HepG2 (cell line): ENCODE results near the gene PWP2. TPM values are rescaled to one million over a fixed set of nuclear protein-coding genes. Genes with fewer than 3 reads are reported as not detected.
"Not testable (repeated sequence)": the region's sequence is repeated elsewhere in the genome, so short reads cannot be mapped to it uniquely, and the experiment has no call there.

Source experiments
- ATAC-seq: fragments of 200-7000 bp; cut with Tn5 transposase; 3 replicates; pipeline ENCODE4 v1.9.1; 2020; ENCODE audit warnings: mild to moderate bottlenecking, moderate library complexity
- BruUV-seq: library from RNA; stranded (reverse); fragments of 400-500 nt; replicated peaks from 2 replicates; lab custom pipeline; 2021; lab: Mats Ljungman, UMichigan
- CTCF ChIA-PET: fragments of 300-600 bp; formaldehyde crosslinking; extraction: SDS; loops from one replicate; lab custom pipeline; 2021; ENCODE audit warnings: low total read pairs, inconsistent platforms, low intra/inter-chr PET ratio; lab: Yijun Ruan, JAX
- POLR2A ChIA-PET: fragments of 350-600 bp; sonication (Branson Sonifier 250); formaldehyde crosslinking; loops from one replicate; lab custom pipeline; 2020; ENCODE audit warnings: antibody characterized with exemption, inconsistent platforms; lab: Yijun Ruan, JAX
- DNase-seq: peaks from one replicate; pipeline ENCODE4 v3.0.0-alpha.2; 2015; ENCODE audit warnings: low spot score
- FAIRE-seq: peaks from 3 replicates; lab custom pipeline; 2011; peaks lifted over from hg19 to GRCh38; lab: Jason Lieb, UNC
- H2AFZ ChIP-seq: one replicate; pipeline ENCODE4 v1.6.1; 2011; ENCODE audit warnings: low read length, inconsistent platforms
- H3K27ac ChIP-seq: fragments of 300-600 bp; 3 replicates; pipeline ENCODE4 v1.8.0; 2011; ENCODE audit warnings: mixed run types, mild to moderate bottlenecking, mixed read lengths, low read length, inconsistent platforms; ENCODE audit not compliant: insufficient read depth; ENCODE audit errors: extremely low read length
- H3K27me3 ChIP-seq, 2 experiments: fragments of 200-600 bp in 1 of 2; 2 replicates in 1 of 2; 3 replicates in 1 of 2; pipeline versions ENCODE4 v1.6.0 to v1.8.0; 2011; ENCODE audit warnings: low read length in 2 of 2, mild to moderate bottlenecking in 2 of 2, moderate library complexity in 2 of 2, inconsistent platforms in 1 of 2; ENCODE audit not compliant: insufficient read depth in 2 of 2, control insufficient read depth in 1 of 2
- H3K36me3 ChIP-seq, 2 experiments: fragments of 200-600 bp in 1 of 2; replicated peaks in 1 of 2; 2 replicates in 1 of 2; 3 replicates in 1 of 2; pipeline versions ENCODE4 v1.5.1 to v1.8.0; 2011; ENCODE audit warnings: low read length in 2 of 2, inconsistent platforms in 1 of 2; ENCODE audit not compliant: insufficient read depth in 2 of 2, control insufficient read depth in 1 of 2
- H3K4me1 ChIP-seq: 2 replicates; pipeline ENCODE4 v1.5.1; 2012; ENCODE audit warnings: low read length, inconsistent platforms; ENCODE audit not compliant: insufficient read depth
- H3K4me2 ChIP-seq: 2 replicates; pipeline ENCODE4 v1.6.0; 2011; ENCODE audit warnings: low read depth, low read length, inconsistent platforms
- H3K4me3 ChIP-seq, 3 experiments: fragments of 200-600 bp in 1 of 3; sonication (generic), shearing (Covaris generic) in 1 of 3; replicated peaks in 1 of 3; 2 replicates each; pipeline ENCODE4 v1.5.1; 2011 to 2016; ENCODE audit warnings: low read length in 3 of 3, inconsistent platforms in 2 of 3, low read depth in 2 of 3, mild to moderate bottlenecking in 2 of 3, control low read depth in 1 of 3, mixed read lengths in 1 of 3; ENCODE audit not compliant: insufficient read depth in 1 of 3
- H3K79me2 ChIP-seq: one replicate; pipeline ENCODE4 v1.6.1; 2011; ENCODE audit warnings: low read length, inconsistent platforms; ENCODE audit not compliant: insufficient read depth
- H3K9ac ChIP-seq: 2 replicates; pipeline ENCODE4 v1.6.0; 2011; ENCODE audit warnings: mild to moderate bottlenecking, low read depth, low read length, inconsistent platforms; ENCODE audit not compliant: insufficient read depth
- H3K9me3 ChIP-seq: 2 replicates; pipeline ENCODE4 v1.5.1; 2012; ENCODE audit warnings: mild to moderate bottlenecking, low read length
- H4K20me1 ChIP-seq: 2 replicates; pipeline ENCODE4 v1.6.0; 2011; ENCODE audit warnings: inconsistent platforms, mild to moderate bottlenecking, low read length, moderate library complexity; ENCODE audit not compliant: insufficient read depth
- WGBS: methylation state at CpG from one replicate; pipeline ENCODE4 v1.1.6; 2017; ENCODE audit warnings: low lambda C conversion rate; 5-methylcytosine and 5-hydroxymethylcytosine counted together
- in situ Hi-C: cut with HindIII; loops from 2 replicates; pipeline ENCODE4 v1.10.0; 2017; ENCODE audit warnings: low pct_unique_long_range_greater_than_20kb; ENCODE audit not compliant: extremely low pct_ligation_motif_present
- intact Hi-C: fragments of 100-400 bp; cut with micrococcal nuclease; formaldehyde crosslinking; loops from one replicate; pipeline ENCODE4 v1.10.0; 2022; ENCODE audit not compliant: unreplicated experiment
- polyA plus RNA-seq, 8 experiments: library from polyadenylated mRNA; depleted of rRNA in 3 of 8; stranded (reverse) in 7 of 8; unstranded in 1 of 8; fragments of >200 nt; fragmentation: Illumina TruSeq in 4 of 8; extraction: Trizol in 4 of 8; gene quantifications; 2 replicates each; pipeline versions ENCODE4 v1.2.1 to v1.2.3, GENCODE V29; 2011 to 2016; ENCODE audit warnings: low read depth in 4 of 8, missing spikeins in 1 of 8, mixed read lengths in 1 of 8; ENCODE audit not compliant: insufficient read depth in 1 of 8
- total RNA-seq, 5 experiments: library from RNA; depleted of rRNA; stranded (reverse); fragments of >200 nt; fragmentation: Illumina TruSeq; extraction: Trizol; gene quantifications; 2 replicates each; pipeline ENCODE4 v1.2.3, GENCODE V29; 2016; ENCODE audit warnings: low read depth in 1 of 5

Gene PWP2
- total and polyA plus RNA-seq, 2 of the 13 experiments (the other 11 are each of a cell fraction or from before 2014, with no cell fraction given): 7.7 to 17.0 TPM

DNA sequence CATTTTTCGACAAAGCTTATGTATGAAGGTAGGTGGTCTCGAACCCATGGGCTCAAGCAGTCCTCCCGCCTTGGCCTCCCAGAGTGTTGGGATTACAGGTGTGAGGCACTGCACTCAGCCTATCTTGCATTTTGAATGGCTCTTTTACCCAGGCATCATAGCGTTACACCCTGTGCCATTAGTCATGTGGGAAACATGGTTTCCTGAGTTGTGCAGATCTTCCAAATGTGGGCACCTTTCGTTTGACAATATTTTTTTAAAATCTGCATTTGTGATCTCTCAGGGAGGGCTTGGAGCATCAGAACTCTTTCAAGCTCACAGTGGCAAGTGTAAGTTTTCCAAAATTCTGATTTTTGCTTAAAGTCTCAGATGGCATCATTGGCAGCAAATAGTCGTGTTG, 8.7 kb upstream of the PWP2 start:
- H3K36me3 ChIP-seq, H3K27me3 ChIP-seq, ATAC-seq, H3K4me2 ChIP-seq, H3K79me2 ChIP-seq, in situ Hi-C loops, H3K27ac ChIP-seq, H4K20me1 ChIP-seq, H3K9me3 ChIP-seq, H3K4me3 ChIP-seq, POLR2A ChIA-PET, DNase-seq, H3K4me1 ChIP-seq, H3K9ac ChIP-seq, H2AFZ ChIP-seq, intact Hi-C loops, FAIRE-seq, BruUV-seq, CTCF ChIA-PET: not testable (repeated sequence)
- no CpG with 5 or more reads among the region's 6 CpGs for WGBS

DNA sequence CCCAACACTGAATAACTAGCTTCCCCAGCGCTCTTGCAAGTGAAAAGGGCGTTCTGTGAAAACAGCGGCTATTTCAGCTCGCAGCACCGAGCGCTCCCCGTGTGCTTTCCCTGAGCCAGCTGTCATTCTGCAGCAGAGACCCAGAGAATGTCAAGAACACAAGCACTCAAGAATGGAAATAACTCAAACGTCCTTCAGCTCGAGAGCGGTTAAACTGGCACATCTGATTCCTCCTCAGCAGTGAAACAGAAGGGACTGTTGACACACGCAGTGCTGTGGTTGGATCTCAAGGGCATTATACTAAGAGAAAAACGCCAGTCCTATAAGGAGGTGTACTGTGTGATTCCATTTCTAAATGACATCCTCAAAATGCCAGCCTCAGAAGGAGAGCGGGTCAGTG, 8.2 kb upstream of the PWP2 start:
- H2AFZ ChIP-seq, BruUV-seq, H3K4me3 ChIP-seq, ATAC-seq, H3K36me3 ChIP-seq, H3K9me3 ChIP-seq, FAIRE-seq, intact Hi-C loops, H3K9ac ChIP-seq, H3K4me1 ChIP-seq, in situ Hi-C loops, DNase-seq, H3K27ac ChIP-seq, H4K20me1 ChIP-seq, POLR2A ChIA-PET, H3K79me2 ChIP-seq, H3K27me3 ChIP-seq, CTCF ChIA-PET, H3K4me2 ChIP-seq: not testable (repeated sequence)
- no CpG with 5 or more reads among the region's 13 CpGs for WGBS

DNA sequence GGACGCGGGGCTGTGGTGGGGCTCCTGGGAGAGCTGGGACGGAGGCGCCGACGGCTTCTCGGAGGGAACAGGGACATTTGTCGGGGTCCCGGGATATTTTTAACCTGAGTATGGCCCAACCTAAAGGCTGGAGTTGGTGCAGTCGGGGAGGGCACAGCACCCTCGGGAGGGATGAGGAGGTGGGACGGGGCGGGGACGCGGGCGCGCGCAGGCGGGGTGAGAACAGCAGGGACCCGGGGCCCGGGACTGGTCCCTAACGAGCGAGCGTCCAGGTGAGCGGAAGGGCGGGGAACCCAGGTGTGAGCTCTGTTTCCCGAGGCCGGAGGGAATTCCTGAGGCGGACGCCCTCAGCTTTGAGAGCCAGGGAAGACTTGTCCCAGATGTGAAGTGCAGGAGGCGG, 390 bp downstream of the PWP2 start:
- H3K9ac ChIP-seq, H2AFZ ChIP-seq, DNase-seq, POLR2A ChIA-PET, CTCF ChIA-PET, H4K20me1 ChIP-seq, BruUV-seq, H3K27ac ChIP-seq, H3K79me2 ChIP-seq, H3K27me3 ChIP-seq, intact Hi-C loops, H3K36me3 ChIP-seq, FAIRE-seq, H3K9me3 ChIP-seq, H3K4me2 ChIP-seq, in situ Hi-C loops, H3K4me1 ChIP-seq: not testable (repeated sequence)
- ATAC-seq: peak; percentile 69
- H3K4me3 ChIP-seq: peak overlapping the region in 2 of 3 experiments; percentile 40 to 50; a peak in 3 of 6 replicates
- WGBS: no CpG with 5 or more reads among the region's 31 CpGs

- H3K4me2 ChIP-seq, DNase-seq, H3K9me3 ChIP-seq, H4K20me1 ChIP-seq, intact Hi-C loops, H3K4me3 ChIP-seq, CTCF ChIA-PET, H3K4me1 ChIP-seq, H3K27ac ChIP-seq, H2AFZ ChIP-seq, FAIRE-seq, in situ Hi-C loops, POLR2A ChIA-PET, H3K27me3 ChIP-seq, H3K79me2 ChIP-seq, H3K36me3 ChIP-seq, H3K9ac ChIP-seq, BruUV-seq: not testable (repeated sequence)
- WGBS: no CpG with 5 or more reads among the region's 33 CpGs
- ATAC-seq: peak; percentile 67
Observed at GRCh38 chr21:44113702-44114371, 6.6 kb downstream of the PWP2 start.
